Measurements from ENCODE around the gene LNX1.

The LNX1 gene

DNA sequence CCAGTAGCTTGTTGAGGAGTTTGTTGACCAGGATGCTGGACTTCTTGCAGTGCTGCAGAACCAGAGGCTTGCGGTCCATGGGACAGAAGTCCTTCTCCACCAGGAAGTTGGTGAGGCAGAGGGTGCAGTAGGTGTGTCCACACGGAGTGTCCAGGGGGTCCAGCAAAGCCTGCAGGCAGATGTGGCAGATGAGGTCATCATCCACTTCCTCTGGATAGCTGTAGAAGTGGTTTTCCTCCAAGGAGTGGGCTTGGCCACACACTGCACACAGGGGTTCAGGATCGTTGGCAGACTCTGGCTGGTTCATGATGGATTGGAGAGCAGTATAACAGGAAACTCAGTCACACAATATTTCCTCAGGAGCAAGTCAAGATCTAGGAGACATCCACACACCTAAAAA, 17.6 kb downstream of the LNX1 start:
- no peak for DNase-seq (ENCODE audit: low read depth in 2 of 2)

DNA sequence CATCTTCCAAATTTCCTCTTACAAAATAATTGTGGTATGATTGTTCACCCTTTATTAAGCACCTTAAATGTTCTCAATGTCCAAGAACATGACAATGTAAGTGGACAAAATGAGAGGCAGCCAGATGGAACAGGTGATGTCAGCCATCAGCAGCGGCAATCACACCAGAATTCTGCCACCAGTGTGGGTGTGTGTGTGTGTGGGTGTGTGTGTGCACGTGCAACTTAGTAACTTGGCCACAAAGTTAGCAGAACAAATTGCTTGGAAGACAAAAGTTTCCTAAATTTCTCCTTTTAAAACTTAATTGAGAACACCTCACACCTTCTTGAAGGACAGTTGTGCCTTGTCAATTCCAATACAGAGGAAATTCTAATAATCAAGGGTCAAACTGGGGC, 18.7 kb downstream of the LNX1 start:
- no peak for DNase-seq (ENCODE audit: low read depth in 2 of 2)

DNA sequence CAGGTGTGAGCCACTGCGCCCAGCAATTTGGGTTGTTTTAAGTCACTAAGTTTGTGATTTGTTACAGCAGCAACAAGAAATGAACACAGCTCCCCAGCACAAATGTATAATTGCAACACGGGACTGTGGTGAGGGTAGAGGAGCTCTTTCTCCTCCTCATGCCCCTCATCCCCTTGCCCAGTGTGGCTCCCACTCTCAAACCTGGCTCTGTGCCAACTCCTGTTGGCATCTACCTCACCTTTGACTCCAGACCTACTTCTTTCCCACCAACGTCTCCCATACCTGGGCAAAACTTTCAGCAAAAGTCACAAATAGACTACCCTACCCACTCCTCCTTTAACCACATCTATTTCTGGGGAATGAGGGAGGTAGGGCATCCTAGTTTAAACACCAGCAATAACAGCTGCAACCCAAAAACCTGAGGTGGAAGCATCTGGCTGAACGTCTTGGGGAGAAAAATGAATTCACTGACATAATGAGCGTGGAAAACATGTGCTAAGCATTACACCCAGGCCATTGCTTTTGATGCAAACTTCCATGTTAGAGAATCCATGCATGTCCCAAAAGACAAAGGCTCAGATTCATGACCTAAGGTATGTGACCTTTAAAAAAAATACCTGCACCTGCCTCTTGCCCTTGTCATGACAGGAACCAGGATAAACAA, 19.2 kb downstream of the LNX1 start:
- DNase-seq (ENCODE audit: low read depth in 2 of 2), result no peak

DNA sequence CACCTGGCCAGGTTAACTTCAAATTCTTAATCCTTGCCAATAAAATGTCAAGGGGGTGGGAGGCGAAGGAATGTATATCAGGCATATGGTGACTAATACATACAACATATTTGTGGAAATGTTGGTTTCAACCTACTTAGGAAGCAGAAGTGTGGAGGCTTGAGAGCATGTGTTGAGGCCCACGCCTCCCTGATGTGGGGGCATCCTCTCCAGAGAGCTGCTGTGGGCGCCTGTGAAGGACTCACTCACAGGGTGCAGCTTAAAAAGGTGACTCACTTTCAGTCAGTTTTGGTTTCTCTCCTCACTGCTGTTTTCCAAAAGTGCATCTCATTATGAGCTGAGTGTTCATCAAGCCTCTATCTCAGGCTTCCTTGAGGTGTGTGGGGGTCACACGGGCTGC, 27.5 kb downstream of the LNX1 start:
- no peak for DNase-seq (ENCODE audit: low read depth in 2 of 2)

DNA sequence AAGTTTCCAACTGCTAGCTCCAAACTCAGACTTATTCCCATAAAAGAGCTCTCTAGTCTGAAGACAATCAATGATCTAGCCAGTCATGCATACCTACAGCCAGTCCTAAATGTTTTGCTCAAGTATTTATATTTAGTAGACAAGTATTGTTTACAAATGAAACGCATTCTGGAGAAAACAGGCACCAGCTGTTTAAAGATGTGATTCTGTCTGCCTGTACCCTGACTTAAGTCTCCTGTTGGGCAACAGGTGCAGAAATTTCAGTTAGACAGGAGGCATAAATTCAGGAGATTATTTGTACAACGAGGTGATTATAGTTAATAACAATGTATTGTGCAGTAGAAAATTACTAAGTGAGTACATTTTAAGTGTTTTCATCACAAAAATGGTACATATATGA, 28.9 kb downstream of the LNX1 start:
- DNase-seq (ENCODE audit: low read depth in 2 of 2), result no peak

DNA sequence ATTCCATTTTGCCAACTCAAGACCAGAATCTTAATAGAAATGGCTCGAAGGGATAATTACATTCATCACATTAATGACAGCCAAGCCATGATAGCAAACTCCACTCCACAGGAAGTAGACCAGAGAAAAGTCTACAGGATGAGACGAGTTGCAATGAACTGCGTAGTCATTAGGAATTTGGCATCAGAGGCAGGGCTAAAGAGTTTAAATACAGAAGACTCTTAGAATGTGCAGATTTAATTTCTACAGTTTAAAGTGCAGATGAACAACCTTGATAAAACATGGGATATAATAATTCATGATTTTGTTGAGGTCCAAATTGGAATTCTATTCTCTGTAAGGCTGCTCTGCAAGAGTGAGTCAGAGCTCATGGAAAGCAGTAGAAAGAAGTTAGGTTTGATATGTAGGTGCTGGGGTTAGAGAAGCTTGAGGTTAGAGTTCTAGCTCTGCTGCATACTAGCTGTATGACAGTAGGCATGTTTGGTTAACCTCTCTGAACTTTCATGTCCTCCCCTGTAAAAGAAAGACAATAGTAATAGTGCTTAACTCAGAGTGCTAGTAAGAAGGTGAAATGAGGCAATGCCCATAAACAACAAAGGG, 32.2 kb downstream of the LNX1 start:
- DNase-seq (ENCODE audit: low read depth in 2 of 2), result no peak

DNA sequence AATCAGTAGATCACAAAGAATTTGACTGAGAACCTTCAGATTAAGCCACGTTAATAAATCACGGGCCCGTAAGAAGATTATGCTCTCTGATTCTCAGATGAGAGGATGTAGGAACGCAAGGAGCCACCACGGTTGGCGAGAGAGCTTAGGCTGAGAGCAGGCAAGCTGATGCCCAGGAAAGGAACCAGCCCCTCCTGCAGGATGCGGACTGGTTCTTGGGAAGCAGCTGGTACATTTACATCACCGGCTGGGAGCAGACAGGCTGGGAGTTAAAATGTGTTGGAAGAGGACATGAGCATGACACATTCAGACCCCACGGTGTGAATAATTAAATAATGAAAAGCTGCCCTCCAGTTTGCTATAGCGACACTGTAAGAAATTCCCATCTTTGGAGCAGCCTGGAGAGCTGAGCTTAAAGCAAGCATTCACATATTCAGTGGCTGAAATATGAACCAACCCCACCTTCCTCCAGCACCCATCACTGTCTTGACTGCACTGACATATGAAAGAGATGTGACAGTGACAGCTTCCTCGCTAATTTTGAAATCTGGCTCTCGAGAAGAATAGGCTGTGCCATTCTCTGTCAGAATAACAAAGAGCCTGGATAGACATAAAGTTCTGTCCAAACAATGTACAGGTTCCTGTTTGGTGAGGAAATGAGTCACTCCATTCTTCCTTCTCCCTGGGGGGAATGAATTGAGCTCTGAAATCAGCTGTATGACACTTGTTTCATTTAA, 33.1 kb downstream of the LNX1 start:
- no peak for DNase-seq (ENCODE audit: low read depth in 2 of 2)

DNA sequence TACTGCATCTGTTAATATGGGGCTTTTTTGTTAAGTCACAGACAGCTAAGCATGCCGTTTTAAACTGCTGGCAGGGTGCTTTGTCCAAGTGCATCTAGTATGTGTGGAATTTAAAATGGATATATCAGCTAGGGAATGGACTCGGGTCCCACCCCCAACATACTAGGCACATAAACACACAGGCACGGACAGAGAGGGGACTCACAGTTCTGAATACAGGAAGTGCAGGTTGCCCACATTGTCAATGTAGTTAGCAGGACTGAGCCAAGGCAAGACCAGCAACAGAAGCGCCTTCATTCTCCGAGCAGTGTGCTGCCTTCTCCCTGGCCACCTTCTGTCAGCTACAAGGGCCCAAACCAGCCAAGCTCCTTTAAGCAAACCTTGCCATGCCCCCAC, 33.6 kb downstream of the LNX1 start:
- no peak for DNase-seq (ENCODE audit: low read depth in 2 of 2)

DNA sequence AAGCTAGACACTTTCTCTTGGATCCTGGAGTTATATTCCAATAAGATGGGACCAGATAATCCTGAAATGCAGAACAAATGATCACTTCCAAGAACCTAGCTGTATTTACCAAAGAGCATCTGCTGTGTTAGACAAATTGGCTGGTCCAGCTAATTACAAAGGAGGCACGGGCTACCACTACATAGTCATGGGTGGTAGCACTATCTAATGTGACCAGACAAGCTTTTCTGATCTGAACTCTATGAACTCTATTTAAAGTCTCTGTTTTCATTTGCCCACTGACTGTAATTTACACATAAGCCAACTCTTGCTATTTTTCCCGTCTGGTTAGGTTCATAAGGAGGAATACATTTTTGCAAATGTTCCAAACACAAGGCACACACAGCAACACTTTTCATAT, 34.6 kb downstream of the LNX1 start:
- no peak for DNase-seq (ENCODE audit: low read depth in 2 of 2)

DNA sequence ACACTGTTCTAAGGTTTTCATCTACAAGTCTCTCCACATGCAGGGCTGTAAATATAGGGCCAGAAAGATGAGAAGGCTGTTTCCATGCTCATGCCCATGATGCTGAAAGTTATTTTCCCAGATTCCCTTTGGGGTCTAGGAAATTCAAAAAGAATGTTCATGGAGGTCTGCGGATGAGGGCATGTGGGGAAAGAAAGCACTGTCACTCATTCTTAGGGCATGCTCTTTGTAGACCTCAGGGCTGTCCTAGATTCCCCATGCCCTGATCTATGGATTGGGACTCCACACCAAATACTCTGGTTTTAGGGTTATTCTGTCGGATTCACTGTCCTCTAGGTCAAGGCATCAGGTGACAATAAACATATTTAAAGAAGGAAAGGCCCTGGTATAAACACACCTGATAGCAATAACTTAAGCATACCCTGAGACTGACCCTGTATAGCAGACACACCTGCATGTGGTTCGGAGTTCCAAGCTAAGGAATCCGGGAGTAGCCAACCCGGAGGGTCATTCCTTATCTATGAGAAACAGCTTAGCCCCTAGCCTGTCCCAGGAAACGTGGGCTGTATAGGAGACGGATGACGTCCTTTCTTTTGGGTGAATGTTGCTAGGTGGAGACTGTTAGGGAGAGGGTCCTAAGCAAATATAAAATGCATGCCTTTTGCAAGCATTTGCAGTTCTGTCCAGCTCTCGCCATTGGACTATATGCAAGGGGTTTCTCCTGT, 37.6 kb downstream of the LNX1 start:
- no peak for DNase-seq (ENCODE audit: low read depth in 2 of 2)

DNA sequence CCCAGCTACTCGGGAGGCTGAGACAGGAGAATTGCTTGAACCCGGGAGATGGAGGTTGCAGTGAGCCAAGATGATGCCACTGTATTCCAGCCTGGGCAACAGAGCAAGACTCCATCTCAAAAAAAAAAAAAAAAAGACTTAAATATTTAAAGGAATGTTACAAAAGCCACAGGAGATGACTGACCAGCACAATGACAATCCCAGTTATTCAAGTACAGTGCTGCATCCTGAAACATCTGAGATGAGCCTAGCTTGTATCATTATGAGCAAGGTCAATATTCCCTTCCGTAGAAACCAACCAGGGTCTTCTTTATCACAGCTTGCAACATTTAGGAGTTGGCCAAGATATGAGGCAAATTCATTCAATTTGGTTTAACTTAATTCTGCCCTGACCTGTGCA, 38.6 kb downstream of the LNX1 start:
- no peak for DNase-seq (ENCODE audit: low read depth in 2 of 2)

DNA sequence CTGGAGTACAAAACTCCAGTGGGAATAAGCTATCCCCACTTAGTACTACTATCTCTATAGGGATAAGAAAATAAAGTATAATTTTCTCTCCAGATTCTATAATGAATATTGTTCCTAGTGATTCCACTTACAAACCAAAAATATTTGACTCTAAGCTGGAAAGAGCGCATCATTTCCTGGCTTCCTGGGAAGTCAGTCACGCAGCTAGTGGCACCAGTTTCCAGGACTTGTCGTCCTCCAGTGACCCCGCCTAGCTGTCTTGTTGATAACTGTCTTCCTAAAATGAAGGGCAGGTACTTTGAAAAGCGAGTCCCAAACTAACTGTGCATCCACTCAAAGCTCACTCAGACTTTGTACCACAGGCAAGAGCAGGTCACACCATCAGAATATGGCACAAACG, 39.3 kb downstream of the LNX1 start:
- DNase-seq (ENCODE audit: low read depth in 2 of 2), result no peak

DNA sequence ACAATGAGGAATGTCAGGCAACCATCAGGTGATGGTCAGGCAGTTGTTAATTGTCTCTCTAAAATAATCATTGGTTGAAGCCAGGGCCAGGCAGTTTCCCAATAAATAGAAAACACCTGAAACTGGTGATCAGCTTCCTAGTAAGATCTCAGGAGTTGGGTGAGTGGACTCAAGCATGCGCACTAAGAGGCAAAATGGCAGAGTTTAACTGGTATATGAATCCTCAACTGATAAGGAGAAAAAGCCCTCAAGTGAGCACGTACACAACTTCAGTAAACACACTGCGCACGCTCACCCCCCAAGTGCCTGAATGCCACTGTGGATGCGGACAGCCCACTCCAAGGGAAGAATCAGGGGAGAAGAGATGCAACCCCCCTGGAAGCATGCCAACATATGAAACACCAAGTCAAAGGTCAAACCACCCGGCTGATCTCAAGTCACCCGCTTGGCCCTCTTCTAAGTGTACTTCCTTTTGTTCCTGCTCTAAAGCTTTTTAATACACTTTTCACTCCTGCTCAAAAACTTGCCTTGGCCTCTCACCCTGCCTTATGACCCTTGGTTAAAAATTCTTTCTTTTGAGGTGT, 39.9 kb downstream of the LNX1 start:
- no peak for DNase-seq (ENCODE audit: low read depth in 2 of 2)

DNA sequence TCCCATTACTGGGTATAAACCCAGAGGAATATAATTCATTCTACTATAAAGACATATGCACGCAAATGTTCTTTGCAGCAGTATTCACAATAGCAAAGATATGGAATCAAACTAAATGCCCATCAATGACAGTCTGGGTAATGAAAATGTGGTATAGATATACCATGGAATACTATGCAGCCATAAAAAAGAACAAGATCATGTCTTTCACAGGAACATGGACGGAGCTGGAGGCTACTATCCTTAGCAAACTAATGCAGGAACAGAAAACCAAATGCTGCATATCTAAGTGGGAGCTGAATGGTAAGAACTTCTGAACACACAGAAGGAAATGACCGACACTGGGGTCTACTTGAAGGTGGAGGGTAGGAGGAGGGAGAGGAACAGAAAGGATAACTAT, 42.6 kb downstream of the LNX1 start:
- DNase-seq (ENCODE audit: low read depth in 2 of 2), result no peak

DNA sequence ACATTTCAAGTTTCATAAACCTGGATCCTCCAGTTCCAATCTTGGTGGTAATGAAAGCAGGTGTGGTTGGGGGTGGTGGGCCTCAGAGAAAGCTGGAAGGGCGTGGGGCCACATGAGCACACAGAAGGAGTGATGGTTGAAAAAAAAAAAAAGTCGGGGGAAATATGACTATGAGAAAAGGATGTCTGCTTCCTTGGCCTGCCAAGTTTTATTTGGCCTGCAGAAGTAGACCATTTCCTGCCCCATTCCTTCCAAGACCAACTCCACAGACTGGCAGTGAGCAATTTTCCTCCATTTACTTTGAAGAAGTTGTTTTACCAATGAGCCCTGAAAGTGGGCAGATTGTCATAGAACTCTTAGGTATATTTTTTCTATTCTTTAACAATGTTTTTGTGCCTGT, 43.3 kb downstream of the LNX1 start:
- DNase-seq (ENCODE audit: low read depth in 2 of 2), result no peak

DNA sequence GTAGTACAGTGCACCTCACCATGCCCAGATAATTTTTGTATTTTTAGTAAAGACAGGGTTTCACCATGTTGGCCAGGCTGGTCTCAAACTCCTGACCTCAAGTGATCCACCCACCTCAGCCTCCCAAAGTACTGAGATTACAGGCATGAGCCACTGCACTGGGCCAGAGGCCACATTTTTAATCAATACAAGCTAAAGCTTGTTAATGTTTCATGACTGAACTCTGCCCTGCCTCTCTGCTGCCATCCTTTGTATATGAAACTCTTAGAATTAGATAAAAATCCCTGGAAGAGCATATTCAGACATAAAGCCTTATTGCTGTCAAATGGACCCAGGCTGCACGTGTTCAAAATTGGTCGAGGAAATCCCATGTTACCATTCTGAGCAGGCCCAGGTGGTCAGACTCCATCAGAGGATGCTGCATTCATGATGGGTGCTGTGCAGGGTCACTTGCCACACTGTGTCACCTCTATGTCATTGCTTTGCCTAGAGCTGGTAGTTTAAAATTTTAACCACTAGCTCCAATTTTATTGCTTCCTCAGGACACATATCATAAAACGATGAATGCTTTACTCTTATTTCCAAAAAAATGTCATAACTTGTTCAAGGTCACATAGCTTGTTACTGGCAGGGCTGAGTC, 45.2 kb downstream of the LNX1 start:
- DNase-seq (ENCODE audit: low read depth in 2 of 2), result no peak

DNA sequence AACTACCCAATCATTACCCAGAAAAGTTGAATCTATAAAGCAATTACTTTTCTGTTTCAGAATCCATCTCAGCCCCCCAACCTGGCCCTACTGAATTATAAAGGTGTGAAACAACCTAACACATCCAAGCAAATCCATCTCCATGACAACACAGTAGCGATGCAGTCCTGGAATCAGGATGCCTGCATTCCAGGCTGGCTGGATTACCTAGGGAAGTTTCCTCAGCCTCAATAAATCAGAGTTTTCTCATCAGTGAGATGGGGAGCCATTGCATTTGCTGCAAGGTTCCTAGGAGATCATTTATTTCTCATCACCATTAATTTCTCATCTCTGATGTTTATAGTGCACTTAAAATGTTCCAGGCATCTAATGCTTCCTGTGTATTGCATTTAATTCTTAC, 46.0 kb downstream of the LNX1 start:
- DNase-seq (ENCODE audit: low read depth in 2 of 2), result no peak

DNA sequence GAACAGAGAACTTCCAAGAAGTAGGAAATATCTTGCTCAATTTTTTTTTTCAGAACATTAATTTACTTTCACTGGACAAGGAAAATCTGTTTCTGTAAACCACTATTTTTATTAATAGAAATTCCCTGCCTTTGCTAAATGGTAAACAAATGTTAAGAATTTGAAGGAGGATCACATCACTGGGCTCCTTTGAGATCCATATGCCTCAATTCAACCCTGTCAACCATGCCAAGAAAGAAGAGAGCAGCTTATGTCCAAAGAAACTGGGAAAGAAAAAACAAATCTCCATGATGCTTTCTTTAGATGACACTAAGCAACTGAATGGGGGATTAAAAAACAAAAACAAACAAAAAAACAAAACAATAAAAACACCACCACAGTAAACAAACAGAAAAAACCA, 47.7 kb downstream of the LNX1 start:
- DNase-seq (ENCODE audit: low read depth in 2 of 2), result no peak

DNA sequence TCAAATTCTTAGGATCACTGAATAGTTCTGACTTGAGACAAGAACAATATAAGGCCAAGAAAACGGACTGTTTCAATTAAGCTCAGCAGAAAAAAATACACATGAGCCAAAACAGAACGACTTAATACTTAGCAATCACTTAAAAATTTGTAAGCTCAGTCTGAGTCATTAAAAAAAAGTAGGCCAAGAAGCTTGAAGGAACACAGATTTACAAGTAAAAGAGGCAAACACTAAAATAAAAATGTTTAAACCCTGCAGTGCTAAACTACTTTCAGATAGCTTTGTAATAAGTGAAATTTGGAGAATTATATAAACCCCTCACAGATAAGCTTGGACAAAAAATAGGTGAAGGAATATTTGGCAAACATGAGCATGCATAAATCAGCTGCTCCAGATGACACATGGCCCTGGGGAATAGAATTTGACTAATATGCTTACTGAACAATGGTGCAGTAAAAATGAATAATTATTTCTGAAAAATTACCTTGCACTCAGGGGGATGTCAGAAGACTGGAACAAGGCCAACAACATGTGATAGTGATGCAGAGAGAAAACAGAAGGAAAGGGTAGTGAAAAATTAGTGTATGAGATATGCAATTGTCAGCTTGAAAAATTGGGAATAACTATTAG, 49.6 kb downstream of the LNX1 start:
- no peak for DNase-seq (ENCODE audit: low read depth in 2 of 2)

DNA sequence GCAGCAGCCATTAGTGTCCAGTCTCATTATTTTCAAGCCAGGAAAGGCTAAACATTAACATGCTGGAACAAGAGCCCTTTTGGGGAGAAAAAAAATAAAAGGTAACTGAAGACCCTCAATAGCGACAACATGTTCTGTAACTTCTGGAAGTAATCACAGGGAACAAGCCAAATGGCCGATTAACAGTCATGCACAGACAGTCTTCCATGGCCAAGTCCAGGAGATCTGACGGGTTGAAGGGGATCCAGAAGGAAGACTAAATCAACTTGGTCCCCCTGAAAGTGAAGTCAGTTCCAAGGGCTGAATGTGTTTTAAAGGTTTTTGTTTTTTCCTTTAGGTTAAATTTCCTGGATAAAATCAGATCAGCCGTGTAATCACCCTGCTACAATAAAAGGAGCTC, 52.5 kb downstream of the LNX1 start:
- DNase-seq (ENCODE audit: low read depth in 2 of 2), result no peak

DNA sequence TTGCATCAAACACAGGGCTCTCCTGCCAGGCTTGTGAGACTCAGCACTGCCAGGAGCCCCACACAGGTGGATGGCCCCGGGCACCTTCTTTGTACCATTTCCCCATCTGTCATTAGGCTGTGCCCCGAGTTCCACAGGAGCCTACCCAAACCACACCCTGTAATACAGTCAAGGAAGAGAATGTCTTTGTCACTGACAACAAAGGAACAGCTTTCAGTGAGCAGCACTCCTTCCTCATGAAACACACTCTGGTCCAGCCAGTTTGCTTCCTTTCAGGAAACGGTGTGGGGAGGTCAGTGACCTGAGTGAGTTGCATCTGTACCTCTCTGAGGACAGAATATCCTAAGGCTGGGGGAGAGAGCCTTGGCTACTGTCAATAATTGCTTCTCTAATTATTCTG, 53.7 kb downstream of the LNX1 start:
- no peak for DNase-seq (ENCODE audit: low read depth in 2 of 2)

Measured in stimulated activated CD8-positive, alpha-beta memory T cell treated with anti-CD3 and anti-CD28 coated beads, Interleukin-2, amount 100 ng/mL, for 1 hour (primary cell).